PC-3 (cell line): Measurements from ENCODE around the gene IRF9. TPM values are rescaled to one million over a fixed set of nuclear protein-coding genes. Genes with fewer than 3 reads are reported as not detected.
A peak's percentile ranks its signal among the peaks of the same experiment; 100 is the strongest.

ENCODE experiments used
- ATAC-seq: fragments of 200-7000 bp; cut with Tn5 transposase; 2 replicates; pipeline ENCODE4 v1.9.1; 2020; ENCODE audit warnings: mild to moderate bottlenecking, moderate library complexity
- BruUV-seq: library from RNA; stranded (reverse); fragments of 400-500 nt; replicated peaks from 2 replicates; lab custom pipeline; 2021; lab: Mats Ljungman, UMichigan
- CTCF ChIA-PET: fragments of 300-600 bp; sonication (Branson Sonifier 250); formaldehyde crosslinking; loops from one replicate; lab custom pipeline; 2022; ENCODE audit warnings: antibody characterized with exemption; lab: Charles Lee
- POLR2A ChIA-PET: fragments of 300-600 bp; sonication (Branson Sonifier 250); formaldehyde crosslinking; loops from one replicate; lab custom pipeline; 2022; ENCODE audit warnings: antibody characterized with exemption; ENCODE audit not compliant: unreplicated experiment; lab: Charles Lee
- DNase-seq: peaks from one replicate; pipeline ENCODE4 v3.0.0-alpha.2; 2015
- H2AFZ ChIP-seq: fragments of 300-600 bp; sonication (generic); 2 replicates; pipeline ENCODE4 v1.6.0; 2016; ENCODE audit warnings: antibody characterized with exemption, low read length
- H3F3A ChIP-seq: fragments of 300-600 bp; sonication (generic); one replicate; pipeline ENCODE4 v1.6.0; 2017; ENCODE audit warnings: antibody characterized with exemption, low read length, control low read depth, mild to moderate bottlenecking; ENCODE audit not compliant: unreplicated experiment
- H3K27ac ChIP-seq: fragments of 300-600 bp; sonication (generic); 2 replicates; pipeline ENCODE4 v1.5.1; 2016; ENCODE audit warnings: mild to moderate bottlenecking, low read length
- H3K27me3 ChIP-seq: fragments of 300-600 bp; sonication (generic); 2 replicates; pipeline ENCODE4 v1.6.1; 2016; ENCODE audit warnings: low read length, mixed read lengths
- H3K36me3 ChIP-seq: fragments of 300-600 bp; sonication (generic); 2 replicates; pipeline ENCODE4 v1.6.1; 2016; ENCODE audit warnings: low read depth, mixed run types, low read length, mixed read lengths
- H3K4me1 ChIP-seq: fragments of 300-600 bp; sonication (generic); 2 replicates; pipeline ENCODE4 v1.5.1; 2016; ENCODE audit warnings: low read length; ENCODE audit not compliant: insufficient read depth
- H3K4me2 ChIP-seq: fragments of 300-600 bp; sonication (generic); 2 replicates; pipeline ENCODE4 v1.6.0; 2016; ENCODE audit warnings: low read length
- H3K4me3 ChIP-seq: fragments of 300-600 bp; sonication (generic); 2 replicates; pipeline ENCODE4 v1.5.1; 2016; ENCODE audit warnings: mild to moderate bottlenecking, low read length, mixed read lengths
- H3K79me2 ChIP-seq: fragments of 300-600 bp; sonication (generic); 2 replicates; pipeline ENCODE4 v1.6.1; 2017; ENCODE audit warnings: low read length, mixed read lengths
- H3K9ac ChIP-seq: fragments of 300-600 bp; sonication (generic); 2 replicates; pipeline ENCODE4 v1.6.0; 2016; ENCODE audit warnings: mild to moderate bottlenecking, low read length
- H3K9me2 ChIP-seq: fragments of 300-600 bp; sonication (generic); replicated peaks from 2 replicates; pipeline ENCODE4 v1.6.1; 2016; ENCODE audit warnings: mixed run types, low read length, mixed read lengths
- H3K9me3 ChIP-seq: fragments of 300-600 bp; sonication (generic); 2 replicates; pipeline ENCODE4 v1.6.1; 2016; ENCODE audit warnings: low read length, mixed read lengths
- H4K20me1 ChIP-seq: fragments of 300-600 bp; sonication (generic); 2 replicates; pipeline ENCODE4 v1.6.1; 2016; ENCODE audit warnings: low read length, mixed read lengths
- EZH2 ChIP-seq: fragments of 300-600 bp; sonication (generic); IDR thresholded peaks from one replicate; pipeline ENCODE4 v1.6.1; 2017; ENCODE audit warnings: antibody characterized with exemption, mild to moderate bottlenecking, low read length; ENCODE audit not compliant: unreplicated experiment
- EZH2phosphoT487 ChIP-seq: fragments of 300-600 bp; sonication (generic); IDR thresholded peaks from 2 replicates; pipeline ENCODE4 v1.6.1; 2018; ENCODE audit warnings: mild to moderate bottlenecking, antibody characterized with exemption, low read length, borderline replicate concordance
- intact Hi-C: fragments of 100-400 bp; cut with micrococcal nuclease; formaldehyde crosslinking; loops from 2 replicates; pipeline ENCODE4 v1.9.0; 2023
- total RNA-seq: library from RNA; depleted of rRNA; stranded (reverse); fragments of >200 nt; gene quantifications from 2 replicates; pipeline ENCODE4 v1.2.3, GENCODE V29; 2014
- TF ChIP-seq, protein P1 (sequence below): fragments of 300-600 bp; sonication (generic); conservative IDR thresholded peaks from 2 replicates; pipeline ENCODE4 v1.5.1; 2017; ENCODE audit warnings: antibody characterized with exemption, low read depth, mild to moderate bottlenecking, low read length

Gene IRF9
- total RNA-seq, 1 experiment from 2014 or later: 10.5 TPM

DNA sequence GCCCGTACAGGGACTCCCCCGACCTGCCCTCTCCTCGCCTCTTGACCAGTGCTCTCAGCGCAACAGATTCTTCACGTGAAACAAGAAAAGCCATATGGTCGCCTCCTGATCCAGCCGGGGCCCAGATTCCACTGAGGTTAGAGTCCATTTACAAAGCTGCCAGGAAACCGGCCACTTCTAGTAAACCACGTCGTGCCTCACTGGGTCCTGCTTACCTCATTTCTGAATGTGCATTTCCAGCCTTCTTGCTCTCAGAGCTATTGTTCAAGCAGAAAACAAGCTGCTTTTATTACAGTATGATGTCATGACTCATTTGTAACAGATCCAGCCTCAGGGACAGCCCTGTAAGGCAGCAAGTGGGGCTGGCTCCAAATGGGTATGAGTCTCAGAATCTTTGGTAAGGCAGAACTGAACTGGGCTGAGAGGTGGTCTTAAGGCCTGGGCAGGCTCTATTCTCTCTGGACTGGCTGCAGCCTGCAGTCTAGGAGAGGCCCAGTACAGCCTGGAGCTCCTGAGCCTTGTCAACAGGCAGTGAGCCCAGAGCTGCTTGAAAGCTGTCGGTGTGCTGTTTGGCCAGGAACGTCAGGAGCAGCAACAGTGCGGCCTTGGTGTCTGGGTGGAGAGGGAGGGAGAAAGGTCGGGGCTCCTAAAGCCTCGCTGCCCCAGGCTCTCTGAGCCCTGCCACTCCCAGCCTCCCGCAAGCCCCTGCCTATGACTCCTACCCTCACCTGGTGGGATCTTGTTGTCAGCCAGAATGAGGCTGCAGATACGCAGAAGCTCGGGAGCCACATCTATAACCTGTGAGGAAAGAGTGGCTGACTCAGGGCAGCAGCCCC lies 19.1 kb downstream of the IRF9 start:
- H3K9ac ChIP-seq: no peak overlapping the region
- no TSS peak for BruUV-seq
- H3K79me2 ChIP-seq: no peaks in the 10 kb centered on the region
- no peaks in the 10 kb centered on the region for H3K27me3 ChIP-seq
- intact Hi-C loops: no loop called here
- H3K9me3 ChIP-seq: no peaks in the 10 kb centered on the region
- no peaks in the 10 kb centered on the region for H4K20me1 ChIP-seq
- H3K4me1 ChIP-seq: no peaks in the 10 kb centered on the region
- no peak overlapping the region for H3K27ac ChIP-seq
- no peak overlapping the region for H3K4me2 ChIP-seq
- H3K4me3 ChIP-seq: no peak overlapping the region
- ChIA-PET CTCF (no interaction called here), POLR2A (no interaction called here)
- H3F3A ChIP-seq: no peaks in the 10 kb centered on the region
- no peak overlapping the region for H2AFZ ChIP-seq
- ATAC-seq: peak; percentile 69
- H3K36me3 ChIP-seq: peaks cover 27% of the 10 kb centered on the region; the same call in 1 of the 2 replicates
- DNase-seq: peak; percentile 43
- no peak for TF ChIP-seq EZH2
- TF ChIP-seq, protein P1, sequence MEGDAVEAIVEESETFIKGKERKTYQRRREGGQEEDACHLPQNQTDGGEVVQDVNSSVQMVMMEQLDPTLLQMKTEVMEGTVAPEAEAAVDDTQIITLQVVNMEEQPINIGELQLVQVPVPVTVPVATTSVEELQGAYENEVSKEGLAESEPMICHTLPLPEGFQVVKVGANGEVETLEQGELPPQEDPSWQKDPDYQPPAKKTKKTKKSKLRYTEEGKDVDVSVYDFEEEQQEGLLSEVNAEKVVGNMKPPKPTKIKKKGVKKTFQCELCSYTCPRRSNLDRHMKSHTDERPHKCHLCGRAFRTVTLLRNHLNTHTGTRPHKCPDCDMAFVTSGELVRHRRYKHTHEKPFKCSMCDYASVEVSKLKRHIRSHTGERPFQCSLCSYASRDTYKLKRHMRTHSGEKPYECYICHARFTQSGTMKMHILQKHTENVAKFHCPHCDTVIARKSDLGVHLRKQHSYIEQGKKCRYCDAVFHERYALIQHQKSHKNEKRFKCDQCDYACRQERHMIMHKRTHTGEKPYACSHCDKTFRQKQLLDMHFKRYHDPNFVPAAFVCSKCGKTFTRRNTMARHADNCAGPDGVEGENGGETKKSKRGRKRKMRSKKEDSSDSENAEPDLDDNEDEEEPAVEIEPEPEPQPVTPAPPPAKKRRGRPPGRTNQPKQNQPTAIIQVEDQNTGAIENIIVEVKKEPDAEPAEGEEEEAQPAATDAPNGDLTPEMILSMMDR: no peak
- TF ChIP-seq EZH2phosphoT487: no peak
- no peaks in the 10 kb centered on the region for H3K9me2 ChIP-seq

DNA sequence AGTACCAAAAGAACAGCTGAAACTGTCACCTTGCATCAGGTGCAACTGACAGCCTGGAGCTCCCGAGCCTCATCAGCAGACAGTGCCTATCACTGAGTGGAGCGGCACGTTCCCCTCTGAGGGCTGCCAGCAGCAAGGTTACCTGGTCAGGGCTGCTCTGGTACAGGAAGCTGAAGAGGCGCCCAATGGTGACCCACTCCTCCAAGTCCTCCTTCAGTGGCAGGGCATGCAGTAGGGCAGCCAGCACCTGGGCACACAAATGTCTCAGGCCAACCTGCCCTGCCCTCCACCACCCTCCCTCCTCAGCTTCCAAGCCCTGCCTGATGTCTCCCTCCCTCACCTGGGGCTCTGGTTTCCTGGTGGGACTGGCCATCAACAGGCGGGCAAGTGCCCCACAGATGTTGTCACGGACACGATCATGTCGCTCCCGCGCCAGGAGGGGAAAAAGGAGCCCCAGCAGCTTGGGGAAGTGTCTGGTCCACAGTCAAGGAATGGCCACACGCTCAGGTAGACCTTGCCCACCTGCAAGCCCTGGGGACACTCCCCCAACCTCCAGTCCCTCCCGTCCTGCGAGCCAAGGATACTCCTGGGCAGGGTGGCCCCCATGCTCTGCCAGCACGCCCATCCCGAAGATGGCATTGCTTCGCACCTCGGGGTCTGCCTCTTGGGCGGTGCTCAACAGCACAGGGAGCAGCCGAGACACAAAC lies 20.5 kb downstream of the IRF9 start:
- Histone ChIP-seq H3K36me3 (peaks cover 37% of the 10 kb centered on the region; the same call in 1 of the 2 replicates), H3K9ac (no peak overlapping the region), H3K4me3 (no peak overlapping the region), H3K27ac (no peak overlapping the region), H3F3A (no peaks in the 10 kb centered on the region), H3K4me1 (no peaks in the 10 kb centered on the region), H4K20me1 (no peaks in the 10 kb centered on the region), H2AFZ (no peak overlapping the region), H3K9me3 (no peaks in the 10 kb centered on the region), H3K4me2 (no peak overlapping the region), H3K79me2 (peaks cover 4% of the 10 kb centered on the region), H3K27me3 (no peaks in the 10 kb centered on the region), H3K9me2 (no peaks in the 10 kb centered on the region)
- no TSS peak for BruUV-seq
- no peak for ATAC-seq
- ChIA-PET POLR2A (no interaction called here), CTCF (no interaction called here)
- TF ChIP-seq EZH2 (no peak), EZH2phosphoT487 (no peak)
- TF ChIP-seq, protein P1: no peak
- DNase-seq: no peak
- intact Hi-C loops: no loop called here
